Measurements from ENCODE around the gene TMEM87A. TPM values are rescaled to one million over a fixed set of nuclear protein-coding genes. Genes with fewer than 3 reads are reported as not detected.

Gene TMEM87A
- polyA plus RNA-seq, 1 experiment, result 25.1 TPM

- Histone ChIP-seq H3K36me3 (ENCODE audit: control insufficient read depth, insufficient read depth, low read length) (peaks cover 10% of the 10 kb centered on the region), H3K27me3 (ENCODE audit: control insufficient read depth, insufficient read depth, low read length) (no peaks in the 10 kb centered on the region), H3K4me3 (ENCODE audit: low read depth, low read length) (no peak overlapping the region)
- CTCF ChIA-PET, result interaction anchor here (0.6 to 1.0 kb wide), 2 partner anchors 246 to 473 kb away, joined by 3 read pairs; no protein-coding TSS in a partner anchor
- POLR2A ChIA-PET, result no interaction called here
- no peak for TF ChIP-seq CTCF (IDR thresholded peaks at IDR 0.05; ENCODE audit: insufficient read depth, low read depth, low read length)
- no peak for DNase-seq (ENCODE audit: low read depth)
Measured at GRCh38 chr15:42178056-42178455, 95.2 kb downstream of the TMEM87A start.

- no peak for DNase-seq (ENCODE audit: low read depth)
- H3K36me3 ChIP-seq (ENCODE audit: control insufficient read depth, insufficient read depth, low read length), result peaks cover 16% of the 10 kb centered on the region
- no peaks in the 10 kb centered on the region for H3K27me3 ChIP-seq (ENCODE audit: control insufficient read depth, insufficient read depth, low read length)
- ChIA-PET CTCF (no interaction called here), POLR2A (no interaction called here)
- TF ChIP-seq CTCF (IDR thresholded peaks at IDR 0.05; ENCODE audit: insufficient read depth, low read depth, low read length), result no peak
- H3K4me3 ChIP-seq (ENCODE audit: low read depth, low read length), result no peak overlapping the region
Measured at GRCh38 chr15:42175671-42176070, 97.6 kb downstream of the TMEM87A start.

GRCh38 chr15:42172475-42172874 lies 100.8 kb downstream of the TMEM87A start:
- ChIA-PET CTCF (interaction anchor here (0.6 to 1.2 kb wide), 3 partner anchors 23 to 297 kb away, joined by 3 to 6 read pairs (median 3); no protein-coding TSS in a partner anchor), POLR2A (no interaction called here)
- Histone ChIP-seq H3K36me3 (ENCODE audit: control insufficient read depth, insufficient read depth, low read length) (peaks cover 21% of the 10 kb centered on the region), H3K4me3 (ENCODE audit: low read depth, low read length) (no peak overlapping the region), H3K27me3 (ENCODE audit: control insufficient read depth, insufficient read depth, low read length) (no peaks in the 10 kb centered on the region)
- no peak for TF ChIP-seq CTCF (IDR thresholded peaks at IDR 0.05; ENCODE audit: insufficient read depth, low read depth, low read length)
- DNase-seq (ENCODE audit: low read depth), result no peak

GRCh38 chr15:42171795-42172194 lies 101.4 kb downstream of the TMEM87A start:
- ChIA-PET POLR2A (no interaction called here), CTCF (interaction anchor here (1.2 kb wide), 1 partner anchor 33 kb away, joined by 6 read pairs; no protein-coding TSS in a partner anchor)
- no peak overlapping the region for H3K4me3 ChIP-seq (ENCODE audit: low read depth, low read length)
- no peak for DNase-seq (ENCODE audit: low read depth)
- H3K27me3 ChIP-seq (ENCODE audit: control insufficient read depth, insufficient read depth, low read length), result no peaks in the 10 kb centered on the region
- TF ChIP-seq CTCF (IDR thresholded peaks at IDR 0.05; ENCODE audit: insufficient read depth, low read depth, low read length), result no peak
- peaks cover 26% of the 10 kb centered on the region for H3K36me3 ChIP-seq (ENCODE audit: control insufficient read depth, insufficient read depth, low read length)

GRCh38 chr15:42171122-42171521 lies 102.1 kb downstream of the TMEM87A start:
- POLR2A ChIA-PET, result interaction anchor here (0.5 kb wide), 1 partner anchor 320 kb away, joined by 3 read pairs; the partner anchor contains the start of gene ZNF106
- no peak for TF ChIP-seq CTCF (IDR thresholded peaks at IDR 0.05; ENCODE audit: insufficient read depth, low read depth, low read length)
- Histone ChIP-seq H3K36me3 (ENCODE audit: control insufficient read depth, insufficient read depth, low read length) (peaks cover 32% of the 10 kb centered on the region), H3K27me3 (ENCODE audit: control insufficient read depth, insufficient read depth, low read length) (no peaks in the 10 kb centered on the region), H3K4me3 (ENCODE audit: low read depth, low read length) (no peak overlapping the region)
- CTCF ChIA-PET, result no interaction called here
- no peak for DNase-seq (ENCODE audit: low read depth)

Measured in BJ (cell line).